ENCODE data around the gene PBRM1.
A peak's percentile ranks its signal among the peaks of the same experiment; 100 is the strongest.

The PBRM1 gene

DNA sequence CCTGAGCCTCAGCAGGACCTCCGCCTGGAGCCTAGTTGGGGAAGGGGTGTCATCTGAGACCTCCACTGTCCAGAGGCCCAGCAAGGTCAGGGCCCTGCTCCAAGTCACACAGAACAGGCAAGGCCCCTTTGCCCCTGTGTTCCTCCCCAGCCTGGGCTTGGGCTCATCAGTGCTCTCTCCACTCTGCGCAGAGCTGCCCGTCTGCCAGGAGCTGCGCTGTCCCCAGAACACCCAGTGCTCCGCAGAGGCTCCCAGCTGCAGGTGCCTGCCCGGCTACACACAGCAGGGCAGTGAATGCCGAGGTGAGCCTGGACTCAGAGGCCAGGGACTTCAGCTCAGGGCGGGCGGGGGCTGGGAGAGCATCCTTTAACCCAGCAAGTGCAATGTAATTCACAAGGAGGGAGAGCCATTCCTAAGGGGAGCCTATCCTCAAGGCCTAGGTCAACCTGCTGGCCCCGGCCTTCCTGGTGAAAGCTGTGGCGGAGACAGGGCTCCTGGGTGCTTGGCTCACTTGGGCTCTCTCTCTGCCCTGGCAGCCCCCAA is 182.8 kb downstream of the PBRM1 start:
- no peaks in the 10 kb centered on the region for H3K36me3 ChIP-seq
- H3K27me3 ChIP-seq (ENCODE audit: insufficient read depth, low read depth, severe bottlenecking): no peaks in the 10 kb centered on the region
- no peaks in the 10 kb centered on the region for H3K9me3 ChIP-seq (ENCODE audit: severe bottlenecking)
- TF ChIP-seq, protein P1, sequence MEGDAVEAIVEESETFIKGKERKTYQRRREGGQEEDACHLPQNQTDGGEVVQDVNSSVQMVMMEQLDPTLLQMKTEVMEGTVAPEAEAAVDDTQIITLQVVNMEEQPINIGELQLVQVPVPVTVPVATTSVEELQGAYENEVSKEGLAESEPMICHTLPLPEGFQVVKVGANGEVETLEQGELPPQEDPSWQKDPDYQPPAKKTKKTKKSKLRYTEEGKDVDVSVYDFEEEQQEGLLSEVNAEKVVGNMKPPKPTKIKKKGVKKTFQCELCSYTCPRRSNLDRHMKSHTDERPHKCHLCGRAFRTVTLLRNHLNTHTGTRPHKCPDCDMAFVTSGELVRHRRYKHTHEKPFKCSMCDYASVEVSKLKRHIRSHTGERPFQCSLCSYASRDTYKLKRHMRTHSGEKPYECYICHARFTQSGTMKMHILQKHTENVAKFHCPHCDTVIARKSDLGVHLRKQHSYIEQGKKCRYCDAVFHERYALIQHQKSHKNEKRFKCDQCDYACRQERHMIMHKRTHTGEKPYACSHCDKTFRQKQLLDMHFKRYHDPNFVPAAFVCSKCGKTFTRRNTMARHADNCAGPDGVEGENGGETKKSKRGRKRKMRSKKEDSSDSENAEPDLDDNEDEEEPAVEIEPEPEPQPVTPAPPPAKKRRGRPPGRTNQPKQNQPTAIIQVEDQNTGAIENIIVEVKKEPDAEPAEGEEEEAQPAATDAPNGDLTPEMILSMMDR (IDR thresholded peaks at IDR 0.05; ENCODE audit: low read depth, low read length): no peak
- H3K4me3 ChIP-seq (ENCODE audit: low read depth, low read length): no peak overlapping the region
- no peak overlapping the region for H3K27ac ChIP-seq
- DNase-seq: no peak

DNA sequence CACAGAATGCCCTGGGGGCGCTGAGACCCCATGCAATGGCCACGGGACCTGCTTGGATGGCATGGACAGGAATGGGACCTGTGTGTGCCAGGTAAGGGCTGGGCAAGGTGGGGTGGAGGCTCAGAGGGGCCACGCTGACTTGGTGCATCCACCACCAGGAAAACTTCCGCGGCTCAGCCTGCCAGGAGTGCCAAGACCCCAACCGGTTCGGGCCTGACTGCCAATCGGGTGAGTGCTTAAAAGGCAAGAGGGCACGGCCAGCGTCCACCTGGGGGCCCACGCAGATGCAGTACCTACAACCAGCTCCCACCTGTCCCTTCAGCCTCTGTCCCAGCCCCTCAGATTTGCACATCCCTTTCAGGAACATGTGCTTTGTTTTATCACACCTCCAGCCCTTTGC is 183.7 kb downstream of the PBRM1 start:
- Histone ChIP-seq H3K27me3 (ENCODE audit: insufficient read depth, low read depth, severe bottlenecking) (no peaks in the 10 kb centered on the region), H3K36me3 (no peaks in the 10 kb centered on the region), H3K27ac (no peak overlapping the region), H3K4me3 (ENCODE audit: low read depth, low read length) (no peak overlapping the region), H3K9me3 (ENCODE audit: severe bottlenecking) (no peaks in the 10 kb centered on the region)
- DNase-seq: no peak
- TF ChIP-seq, protein P1 (IDR thresholded peaks at IDR 0.05; ENCODE audit: low read depth, low read length): no peak

DNA sequence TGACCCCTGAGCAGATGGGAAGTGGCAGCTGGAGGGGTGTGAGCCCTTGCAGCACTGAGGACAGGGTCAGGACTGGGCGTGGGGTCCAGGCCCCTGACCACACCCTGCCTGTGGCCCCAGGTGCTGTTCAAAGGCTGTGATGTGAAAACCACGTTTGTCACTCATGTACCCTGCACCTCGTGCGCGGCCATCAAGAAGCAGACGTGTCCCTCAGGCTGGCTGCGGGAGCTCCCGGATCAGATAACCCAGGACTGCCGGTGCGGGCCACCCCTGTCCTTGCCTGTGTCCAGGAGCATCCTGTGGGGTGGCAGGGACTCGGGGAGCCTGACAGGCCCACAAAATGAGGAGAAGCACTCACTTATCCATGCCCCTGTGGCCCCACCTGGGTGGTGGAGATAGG is 184.7 kb downstream of the PBRM1 start:
- no peak overlapping the region for H3K4me3 ChIP-seq (ENCODE audit: low read depth, low read length)
- no peaks in the 10 kb centered on the region for H3K36me3 ChIP-seq
- TF ChIP-seq, protein P1 (IDR thresholded peaks at IDR 0.05; ENCODE audit: low read depth, low read length): no peak
- DNase-seq: no peak
- H3K27ac ChIP-seq: no peak overlapping the region
- H3K27me3 ChIP-seq (ENCODE audit: insufficient read depth, low read depth, severe bottlenecking): no peaks in the 10 kb centered on the region
- no peaks in the 10 kb centered on the region for H3K9me3 ChIP-seq (ENCODE audit: severe bottlenecking)

DNA sequence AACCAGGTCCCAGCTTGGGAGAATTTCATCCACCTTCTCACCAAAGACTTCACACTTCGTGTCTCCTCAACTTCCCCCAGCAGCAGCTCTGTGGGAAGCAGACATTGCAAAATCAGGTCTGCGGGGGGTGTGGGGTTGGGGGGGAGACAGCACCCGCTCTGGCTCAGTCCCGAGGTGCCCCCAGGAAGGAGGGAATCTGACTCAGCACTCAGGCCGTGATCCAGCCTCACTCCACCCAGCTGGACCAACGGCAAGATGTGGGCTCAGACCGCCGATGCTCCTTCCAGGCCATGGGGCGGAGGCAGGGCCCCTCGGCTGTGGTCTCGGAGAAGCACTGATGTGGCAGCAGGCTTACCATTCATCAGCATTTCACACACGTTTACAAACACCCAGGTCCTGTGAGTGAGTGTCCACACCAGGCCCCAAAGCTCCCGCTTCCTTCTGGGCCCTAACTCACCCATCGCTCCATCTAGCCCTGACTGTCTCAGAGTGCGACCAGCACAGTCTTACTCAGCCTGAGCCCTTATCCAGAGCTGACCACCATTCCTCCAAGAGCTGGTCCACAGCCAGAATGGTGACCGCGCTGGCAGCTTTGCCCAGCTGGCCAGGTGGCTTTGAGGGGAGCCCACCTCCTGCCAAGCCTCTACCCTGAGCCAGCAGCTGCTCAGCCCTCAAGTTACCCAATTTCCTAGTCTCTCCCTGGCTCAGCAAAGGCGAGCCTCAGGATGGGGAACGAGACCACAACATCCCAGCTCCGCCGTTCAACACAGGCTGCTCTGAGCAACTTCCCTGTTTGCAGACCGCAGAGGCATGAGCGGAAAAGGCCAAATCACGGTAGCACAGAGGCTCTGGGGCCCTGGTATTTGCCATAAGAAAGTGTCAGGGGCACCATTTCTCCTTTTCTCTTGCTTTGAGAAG is 187.3 kb downstream of the PBRM1 start:
- 0 out of 2 replicates have a peak, but pooled peaks cover 4% of the 10 kb centered on the region for H3K36me3 ChIP-seq
- no peak overlapping the region for H3K27ac ChIP-seq
- DNase-seq: no peak
- H3K27me3 ChIP-seq (ENCODE audit: insufficient read depth, low read depth, severe bottlenecking): no peaks in the 10 kb centered on the region
- no peak overlapping the region for H3K4me3 ChIP-seq (ENCODE audit: low read depth, low read length)
- TF ChIP-seq, protein P1 (IDR thresholded peaks at IDR 0.05; ENCODE audit: low read depth, low read length): no peak
- no peaks in the 10 kb centered on the region for H3K9me3 ChIP-seq (ENCODE audit: severe bottlenecking)

DNA sequence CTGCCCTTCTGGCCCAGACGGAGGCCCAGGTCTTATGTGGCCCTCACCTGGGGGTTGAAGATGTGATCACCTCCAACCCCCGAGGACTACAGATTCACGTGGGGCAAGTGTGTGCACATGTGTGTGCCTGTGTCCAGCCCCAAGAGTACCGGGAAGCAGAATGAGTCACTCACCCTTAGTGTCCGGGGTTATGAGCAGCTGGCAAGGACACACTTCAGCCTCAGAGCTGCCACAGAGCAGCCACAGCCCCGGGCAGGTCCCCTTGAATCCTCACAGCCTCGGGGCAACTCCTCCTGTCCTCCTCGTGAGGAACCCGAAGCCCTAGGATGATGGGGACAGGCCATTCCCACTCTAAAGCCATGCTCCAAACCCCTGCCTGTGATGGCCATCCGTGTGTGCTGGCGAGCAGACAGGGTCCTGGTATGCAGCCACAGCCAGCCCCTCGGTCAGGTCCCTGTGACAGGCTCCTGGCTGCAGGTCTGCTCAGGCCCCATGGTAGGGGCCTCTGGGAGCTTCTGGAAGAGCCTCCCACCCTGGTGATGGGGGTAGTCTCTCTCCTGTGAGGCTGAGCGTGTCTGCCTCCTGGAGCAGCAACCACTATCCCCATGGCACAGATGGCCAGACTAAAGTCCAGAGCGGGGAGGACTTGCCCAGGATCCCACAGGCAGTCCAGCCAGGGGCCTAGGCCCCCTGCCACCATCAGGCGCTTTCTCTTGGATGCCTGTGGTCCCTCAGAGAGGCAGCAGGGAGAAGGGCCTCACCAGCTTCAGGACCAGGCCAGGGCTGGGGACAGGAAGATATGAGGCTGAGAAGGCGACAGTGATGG is 189.7 kb downstream of the PBRM1 start:
- Histone ChIP-seq H3K27ac (peak overlapping the region; percentile 43), H3K36me3 (peaks cover 27% of the 10 kb centered on the region), H3K9me3 (ENCODE audit: severe bottlenecking) (no peaks in the 10 kb centered on the region), H3K4me3 (ENCODE audit: low read depth, low read length) (no peak overlapping the region), H3K27me3 (ENCODE audit: insufficient read depth, low read depth, severe bottlenecking) (no peaks in the 10 kb centered on the region)
- TF ChIP-seq, protein P1 (IDR thresholded peaks at IDR 0.05; ENCODE audit: low read depth, low read length): no peak
- no peak for DNase-seq
